HepG2 (cell line): ENCODE data around the gene TSEN54. TPM values are rescaled to one million over a fixed set of nuclear protein-coding genes. Genes with fewer than 3 reads are reported as not detected.

ENCODE experiments used
- AHR ChIP-seq: IDR thresholded peaks from 2 replicates; pipeline ENCODE4 v1.6.1; 2018; ENCODE audit warnings: missing genetic modification reagents, missing compliant biosample characterization
- CHD4 ChIP-seq: fragments of 200-600 bp; sonication (generic); IDR thresholded peaks from 2 replicates; pipeline ENCODE4 v1.7.0; 2017; ENCODE audit warnings: mild to moderate bottlenecking, low read length, borderline replicate concordance
- ESRRA ChIP-seq: sonication (generic); formaldehyde crosslinking; IDR thresholded peaks from 2 replicates; pipeline ENCODE4 v1.5.1; 2020; ENCODE audit warnings: mild to moderate bottlenecking, low read depth, missing genetic modification reagents
- GFI1 ChIP-seq: sonication (generic); formaldehyde crosslinking; IDR thresholded peaks from 2 replicates; pipeline ENCODE4 v1.5.0; 2020; ENCODE audit warnings: missing genetic modification reagents, mild to moderate bottlenecking, borderline replicate concordance
- KDM3A ChIP-seq: IDR thresholded peaks from 2 replicates; pipeline ENCODE4 v1.6.1; 2018; ENCODE audit warnings: low read depth, missing compliant biosample characterization
- NBN ChIP-seq: fragments of 450-650 bp; conservative IDR thresholded peaks from 2 replicates; pipeline ENCODE4 v1.6.1; 2017
- SMARCC2 ChIP-seq: fragments of 450-650 bp; IDR thresholded peaks from 2 replicates; pipeline ENCODE4 v1.6.1; 2017; ENCODE audit warnings: antibody characterized with exemption, mild to moderate bottlenecking
- ZFX ChIP-seq: sonication (generic); formaldehyde crosslinking; IDR thresholded peaks from 2 replicates; pipeline ENCODE4 v1.4.0; 2020; ENCODE audit warnings: mild to moderate bottlenecking, low read depth, missing genetic modification reagents, moderate library complexity
- ZNF567 ChIP-seq: sonication (generic); formaldehyde crosslinking; IDR thresholded peaks from 2 replicates; pipeline ENCODE4 v1.8.1; 2023; ENCODE audit warnings: mild to moderate bottlenecking, missing genetic modification reagents, borderline replicate concordance
- ZNF615 ChIP-seq: sonication (generic); formaldehyde crosslinking; IDR thresholded peaks from 2 replicates; pipeline ENCODE4 v1.5.0; 2020; ENCODE audit warnings: mild to moderate bottlenecking, missing genetic modification reagents, borderline replicate concordance
- polyA plus RNA-seq, 8 experiments: library from polyadenylated mRNA; depleted of rRNA in 3 of 8; stranded (reverse) in 7 of 8; unstranded in 1 of 8; fragments of >200 nt; fragmentation: Illumina TruSeq in 4 of 8; extraction: Trizol in 4 of 8; gene quantifications; 2 replicates each; pipeline versions ENCODE4 v1.2.1 to v1.2.3, GENCODE V29; 2011 to 2016; ENCODE audit warnings: low read depth in 4 of 8, missing spikeins in 1 of 8, mixed read lengths in 1 of 8; ENCODE audit not compliant: insufficient read depth in 1 of 8
- total RNA-seq, 5 experiments: library from RNA; depleted of rRNA; stranded (reverse); fragments of >200 nt; fragmentation: Illumina TruSeq; extraction: Trizol; gene quantifications; 2 replicates each; pipeline ENCODE4 v1.2.3, GENCODE V29; 2016; ENCODE audit warnings: low read depth in 1 of 5
- TF ChIP-seq, protein P1 (sequence below): sonication (generic); formaldehyde crosslinking; IDR thresholded peaks from 2 replicates; pipeline ENCODE4 v1.5.1; 2020; ENCODE audit warnings: mild to moderate bottlenecking, missing genetic modification reagents, moderate library complexity
- TF ChIP-seq, protein P2 (sequence below): sonication (generic); formaldehyde crosslinking; IDR thresholded peaks from 2 replicates; pipeline ENCODE4 v1.8.0; 2022; ENCODE audit warnings: mild to moderate bottlenecking, missing genetic modification reagents, borderline replicate concordance
- TF ChIP-seq, protein P3 (sequence below): conservative IDR thresholded peaks from 2 replicates; pipeline ENCODE4 v1.6.1; 2018; ENCODE audit warnings: missing genetic modification reagents
- TF ChIP-seq, protein P4 (sequence below): IDR thresholded peaks from 2 replicates; pipeline ENCODE4 v1.6.1; 2016; ENCODE audit warnings: mild to moderate bottlenecking, missing biosample characterization, missing genetic modification reagents
- TF ChIP-seq, protein P5 (sequence below): IDR thresholded peaks from 2 replicates; pipeline ENCODE4 v1.6.1; 2012; ENCODE audit warnings: low read depth, low read length, improper control_type of control experiment
- TF ChIP-seq, protein P6 (sequence below): sonication (generic); formaldehyde crosslinking; IDR thresholded peaks from 2 replicates; pipeline ENCODE4 v1.4.0; 2020; ENCODE audit warnings: mild to moderate bottlenecking, missing genetic modification reagents

TSEN54 gene
- total and polyA plus RNA-seq, 2 of the 13 experiments (the other 11 are each of a cell fraction or from before 2014, with no cell fraction given), result 62.9 to 63.3 TPM

DNA sequence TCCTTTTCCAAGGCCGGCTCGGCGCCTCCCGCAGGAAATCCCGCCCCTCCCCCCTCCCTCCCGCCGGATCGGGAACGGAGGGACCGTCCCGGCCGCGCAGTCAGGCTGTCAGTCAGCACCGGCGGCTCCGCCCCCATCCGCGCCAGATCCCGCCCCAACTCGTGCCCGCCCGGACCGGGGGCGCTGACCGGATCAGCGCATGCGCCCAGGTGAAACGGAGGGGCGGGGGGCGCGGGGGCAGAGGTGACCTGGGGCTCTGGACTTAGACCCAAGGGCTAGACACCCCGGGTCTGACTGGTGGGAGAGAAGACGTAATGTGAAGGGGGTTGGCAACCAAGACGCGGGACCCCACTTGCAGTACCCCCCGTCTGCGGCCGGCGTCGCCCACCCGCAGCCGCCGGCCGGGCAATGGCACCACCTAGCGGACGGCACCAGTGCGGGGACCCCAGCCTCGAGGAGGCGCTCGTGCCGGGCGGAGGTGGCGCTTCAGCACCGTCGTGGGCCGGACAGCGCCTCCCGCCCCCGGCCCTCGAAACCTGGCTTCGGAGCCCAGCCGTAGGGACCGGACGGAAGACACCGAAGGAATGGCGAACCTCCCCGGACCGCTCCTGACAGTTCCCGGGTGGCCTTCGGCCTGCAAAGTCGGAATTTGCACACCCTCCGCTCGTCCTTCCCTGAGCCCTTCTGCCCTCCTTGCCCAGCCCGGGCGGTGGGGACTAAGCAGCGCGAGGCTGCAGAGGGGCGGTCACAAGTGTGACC is 653 bp upstream of the TSEN54 start, which contains the start of gene CASKIN2 (continued):
- TF ChIP-seq ZNF567 (CRISPR knock-in tag) (peak; percentile 79; the same call in 1 of the 2 replicates), AHR (CRISPR knock-in tag) (peak; percentile 97), NBN (no peak), SMARCC2 (no peak), ESRRA (CRISPR knock-in tag) (peak; percentile 85), ZNF615 (CRISPR knock-in tag) (peak; percentile 97), GFI1 (CRISPR knock-in tag) (peak; percentile 95), CHD4 (peak; percentile 39; the same call in 1 of the 2 replicates), KDM3A (CRISPR knock-in tag) (peak; percentile 94), ZFX (CRISPR knock-in tag) (peak; percentile 85)
- TF ChIP-seq, protein P1, sequence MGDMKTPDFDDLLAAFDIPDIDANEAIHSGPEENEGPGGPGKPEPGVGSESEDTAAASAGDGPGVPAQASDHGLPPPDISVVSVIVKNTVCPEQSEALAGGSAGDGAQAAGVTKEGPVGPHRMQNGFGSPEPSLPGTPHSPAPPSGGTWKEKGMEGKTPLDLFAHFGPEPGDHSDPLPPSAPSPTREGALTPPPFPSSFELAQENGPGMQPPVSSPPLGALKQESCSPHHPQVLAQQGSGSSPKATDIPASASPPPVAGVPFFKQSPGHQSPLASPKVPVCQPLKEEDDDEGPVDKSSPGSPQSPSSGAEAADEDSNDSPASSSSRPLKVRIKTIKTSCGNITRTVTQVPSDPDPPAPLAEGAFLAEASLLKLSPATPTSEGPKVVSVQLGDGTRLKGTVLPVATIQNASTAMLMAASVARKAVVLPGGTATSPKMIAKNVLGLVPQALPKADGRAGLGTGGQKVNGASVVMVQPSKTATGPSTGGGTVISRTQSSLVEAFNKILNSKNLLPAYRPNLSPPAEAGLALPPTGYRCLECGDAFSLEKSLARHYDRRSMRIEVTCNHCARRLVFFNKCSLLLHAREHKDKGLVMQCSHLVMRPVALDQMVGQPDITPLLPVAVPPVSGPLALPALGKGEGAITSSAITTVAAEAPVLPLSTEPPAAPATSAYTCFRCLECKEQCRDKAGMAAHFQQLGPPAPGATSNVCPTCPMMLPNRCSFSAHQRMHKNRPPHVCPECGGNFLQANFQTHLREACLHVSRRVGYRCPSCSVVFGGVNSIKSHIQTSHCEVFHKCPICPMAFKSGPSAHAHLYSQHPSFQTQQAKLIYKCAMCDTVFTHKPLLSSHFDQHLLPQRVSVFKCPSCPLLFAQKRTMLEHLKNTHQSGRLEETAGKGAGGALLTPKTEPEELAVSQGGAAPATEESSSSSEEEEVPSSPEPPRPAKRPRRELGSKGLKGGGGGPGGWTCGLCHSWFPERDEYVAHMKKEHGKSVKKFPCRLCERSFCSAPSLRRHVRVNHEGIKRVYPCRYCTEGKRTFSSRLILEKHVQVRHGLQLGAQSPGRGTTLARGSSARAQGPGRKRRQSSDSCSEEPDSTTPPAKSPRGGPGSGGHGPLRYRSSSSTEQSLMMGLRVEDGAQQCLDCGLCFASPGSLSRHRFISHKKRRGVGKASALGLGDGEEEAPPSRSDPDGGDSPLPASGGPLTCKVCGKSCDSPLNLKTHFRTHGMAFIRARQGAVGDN, result peak; percentile 94
- TF ChIP-seq, protein P2, sequence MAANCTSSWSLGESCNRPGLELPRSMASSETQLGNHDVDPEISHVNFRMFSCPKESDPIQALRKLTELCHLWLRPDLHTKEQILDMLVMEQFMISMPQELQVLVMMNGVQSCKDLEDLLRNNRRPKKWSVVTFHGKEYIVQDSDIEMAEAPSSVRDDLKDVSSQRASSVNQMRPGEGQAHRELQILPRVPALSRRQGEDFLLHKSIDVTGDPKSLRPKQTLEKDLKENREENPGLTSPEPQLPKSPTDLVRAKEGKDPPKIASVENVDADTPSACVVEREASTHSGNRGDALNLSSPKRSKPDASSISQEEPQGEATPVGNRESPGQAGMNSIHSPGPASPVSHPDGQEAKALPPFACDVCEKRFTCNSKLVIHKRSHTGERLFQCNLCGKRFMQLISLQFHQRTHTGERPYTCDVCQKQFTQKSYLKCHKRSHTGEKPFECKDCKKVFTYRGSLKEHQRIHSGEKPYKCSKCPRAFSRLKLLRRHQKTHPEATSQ (CRISPR knock-in tag), result peak; percentile 18; the same call in 1 of the 2 replicates
- TF ChIP-seq, protein P3, sequence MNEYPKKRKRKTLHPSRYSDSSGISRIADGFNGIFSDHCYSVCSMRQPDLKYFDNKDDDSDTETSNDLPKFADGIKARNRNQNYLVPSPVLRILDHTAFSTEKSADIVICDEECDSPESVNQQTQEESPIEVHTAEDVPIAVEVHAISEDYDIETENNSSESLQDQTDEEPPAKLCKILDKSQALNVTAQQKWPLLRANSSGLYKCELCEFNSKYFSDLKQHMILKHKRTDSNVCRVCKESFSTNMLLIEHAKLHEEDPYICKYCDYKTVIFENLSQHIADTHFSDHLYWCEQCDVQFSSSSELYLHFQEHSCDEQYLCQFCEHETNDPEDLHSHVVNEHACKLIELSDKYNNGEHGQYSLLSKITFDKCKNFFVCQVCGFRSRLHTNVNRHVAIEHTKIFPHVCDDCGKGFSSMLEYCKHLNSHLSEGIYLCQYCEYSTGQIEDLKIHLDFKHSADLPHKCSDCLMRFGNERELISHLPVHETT (CRISPR knock-in tag), result peak; percentile 47
- TF ChIP-seq, protein P4, sequence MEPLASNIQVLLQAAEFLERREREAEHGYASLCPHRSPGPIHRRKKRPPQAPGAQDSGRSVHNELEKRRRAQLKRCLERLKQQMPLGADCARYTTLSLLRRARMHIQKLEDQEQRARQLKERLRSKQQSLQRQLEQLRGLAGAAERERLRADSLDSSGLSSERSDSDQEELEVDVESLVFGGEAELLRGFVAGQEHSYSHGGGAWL (CRISPR knock-in tag), result peak; percentile 99
- TF ChIP-seq, protein P5, sequence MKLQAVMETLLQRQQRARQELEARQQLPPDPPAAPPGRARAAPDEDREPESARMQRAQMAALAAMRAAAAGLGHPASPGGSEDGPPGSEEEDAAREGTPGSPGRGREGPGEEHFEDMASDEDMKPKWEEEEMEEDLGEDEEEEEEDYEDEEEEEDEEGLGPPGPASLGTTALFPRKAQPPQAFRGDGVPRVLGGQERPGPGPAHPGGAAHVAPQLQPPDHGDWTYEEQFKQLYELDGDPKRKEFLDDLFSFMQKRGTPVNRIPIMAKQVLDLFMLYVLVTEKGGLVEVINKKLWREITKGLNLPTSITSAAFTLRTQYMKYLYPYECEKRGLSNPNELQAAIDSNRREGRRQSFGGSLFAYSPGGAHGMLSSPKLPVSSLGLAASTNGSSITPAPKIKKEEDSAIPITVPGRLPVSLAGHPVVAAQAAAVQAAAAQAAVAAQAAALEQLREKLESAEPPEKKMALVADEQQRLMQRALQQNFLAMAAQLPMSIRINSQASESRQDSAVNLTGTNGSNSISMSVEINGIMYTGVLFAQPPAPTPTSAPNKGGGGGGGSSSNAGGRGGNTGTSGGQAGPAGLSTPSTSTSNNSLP, result 0 out of 2 replicates have a peak, but pooled peaks have one; percentile 6
- TF ChIP-seq, protein P6, sequence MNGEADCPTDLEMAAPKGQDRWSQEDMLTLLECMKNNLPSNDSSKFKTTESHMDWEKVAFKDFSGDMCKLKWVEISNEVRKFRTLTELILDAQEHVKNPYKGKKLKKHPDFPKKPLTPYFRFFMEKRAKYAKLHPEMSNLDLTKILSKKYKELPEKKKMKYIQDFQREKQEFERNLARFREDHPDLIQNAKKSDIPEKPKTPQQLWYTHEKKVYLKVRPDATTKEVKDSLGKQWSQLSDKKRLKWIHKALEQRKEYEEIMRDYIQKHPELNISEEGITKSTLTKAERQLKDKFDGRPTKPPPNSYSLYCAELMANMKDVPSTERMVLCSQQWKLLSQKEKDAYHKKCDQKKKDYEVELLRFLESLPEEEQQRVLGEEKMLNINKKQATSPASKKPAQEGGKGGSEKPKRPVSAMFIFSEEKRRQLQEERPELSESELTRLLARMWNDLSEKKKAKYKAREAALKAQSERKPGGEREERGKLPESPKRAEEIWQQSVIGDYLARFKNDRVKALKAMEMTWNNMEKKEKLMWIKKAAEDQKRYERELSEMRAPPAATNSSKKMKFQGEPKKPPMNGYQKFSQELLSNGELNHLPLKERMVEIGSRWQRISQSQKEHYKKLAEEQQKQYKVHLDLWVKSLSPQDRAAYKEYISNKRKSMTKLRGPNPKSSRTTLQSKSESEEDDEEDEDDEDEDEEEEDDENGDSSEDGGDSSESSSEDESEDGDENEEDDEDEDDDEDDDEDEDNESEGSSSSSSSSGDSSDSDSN (CRISPR knock-in tag), result peak; percentile 93
